RWPE2 (cell line): ENCODE results near the gene SCAF1.

ENCODE experiments used
- ATAC-seq: fragments of 200-7000 bp; cut with Tn5 transposase; 3 replicates; pipeline ENCODE4 v1.9.1; 2021; ENCODE audit warnings: low read depth
- DNase-seq: peaks from one replicate; pipeline ENCODE4 v3.0.0-alpha.2; 2020; ENCODE audit warnings: low spot score
- H3K27ac ChIP-seq: fragments of 450-650 bp; 2 replicates; pipeline ENCODE4 v1.5.1; 2017; ENCODE audit warnings: mild to moderate bottlenecking; ENCODE audit not compliant: poor library complexity, severe bottlenecking
- H3K27me3 ChIP-seq: fragments of 250-450 bp; sonication (Bioruptor Pico); 2 replicates; pipeline ENCODE4 v1.5.1; 2021; ENCODE audit warnings: mild to moderate bottlenecking, moderate library complexity; ENCODE audit not compliant: insufficient read depth, poor library complexity, severe bottlenecking
- H3K36me3 ChIP-seq: fragments of 250-450 bp; sonication (Bioruptor Pico); 2 replicates; pipeline ENCODE4 v1.5.1; 2020; ENCODE audit warnings: low read depth, mild to moderate bottlenecking, moderate library complexity
- H3K4me1 ChIP-seq: fragments of 250-450 bp; sonication (Bioruptor Pico); 2 replicates; pipeline ENCODE4 v1.5.1; 2021; ENCODE audit warnings: mild to moderate bottlenecking, moderate library complexity; ENCODE audit not compliant: insufficient read depth, poor library complexity, severe bottlenecking
- H3K4me3 ChIP-seq: fragments of 250-450 bp; sonication (Bioruptor Pico); 2 replicates; pipeline ENCODE4 v1.5.1; 2021; ENCODE audit warnings: mild to moderate bottlenecking, moderate library complexity; ENCODE audit not compliant: severe bottlenecking
- H3K9me3 ChIP-seq: fragments of 250-450 bp; sonication (Bioruptor Pico); 2 replicates; pipeline ENCODE4 v1.5.1; 2021; ENCODE audit warnings: mild to moderate bottlenecking, moderate library complexity; ENCODE audit not compliant: severe bottlenecking
- TF ChIP-seq, protein P1 (sequence below): fragments of 450-650 bp; IDR thresholded peaks from one replicate; pipeline ENCODE4 v1.5.1; 2017; ENCODE audit warnings: mild to moderate bottlenecking, moderate library complexity; ENCODE audit not compliant: poor library complexity, severe bottlenecking

Gene SCAF1

DNA sequence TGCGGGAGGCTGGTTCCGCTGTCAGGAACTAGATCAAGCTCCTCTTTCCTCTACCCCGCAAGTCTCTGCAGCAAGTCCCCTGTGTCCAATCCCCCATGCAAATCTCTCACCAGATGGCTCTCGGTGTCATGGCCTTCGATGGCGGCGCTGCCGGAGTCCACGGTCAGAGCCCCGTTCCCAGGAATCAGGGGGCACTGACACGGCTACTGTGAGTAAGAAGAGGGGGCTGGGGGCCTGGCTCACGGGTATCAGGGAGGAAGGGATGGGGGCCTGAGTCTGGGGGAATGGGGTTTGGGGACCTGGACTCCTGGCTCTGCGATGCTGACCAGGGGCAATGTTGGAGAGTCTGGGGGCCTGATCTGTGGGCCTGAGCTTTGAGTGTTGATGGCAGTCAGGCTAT is 4.0 kb downstream of the SCAF1 start:
- H3K4me3 ChIP-seq, result no peak overlapping the region
- TF ChIP-seq, protein P1, sequence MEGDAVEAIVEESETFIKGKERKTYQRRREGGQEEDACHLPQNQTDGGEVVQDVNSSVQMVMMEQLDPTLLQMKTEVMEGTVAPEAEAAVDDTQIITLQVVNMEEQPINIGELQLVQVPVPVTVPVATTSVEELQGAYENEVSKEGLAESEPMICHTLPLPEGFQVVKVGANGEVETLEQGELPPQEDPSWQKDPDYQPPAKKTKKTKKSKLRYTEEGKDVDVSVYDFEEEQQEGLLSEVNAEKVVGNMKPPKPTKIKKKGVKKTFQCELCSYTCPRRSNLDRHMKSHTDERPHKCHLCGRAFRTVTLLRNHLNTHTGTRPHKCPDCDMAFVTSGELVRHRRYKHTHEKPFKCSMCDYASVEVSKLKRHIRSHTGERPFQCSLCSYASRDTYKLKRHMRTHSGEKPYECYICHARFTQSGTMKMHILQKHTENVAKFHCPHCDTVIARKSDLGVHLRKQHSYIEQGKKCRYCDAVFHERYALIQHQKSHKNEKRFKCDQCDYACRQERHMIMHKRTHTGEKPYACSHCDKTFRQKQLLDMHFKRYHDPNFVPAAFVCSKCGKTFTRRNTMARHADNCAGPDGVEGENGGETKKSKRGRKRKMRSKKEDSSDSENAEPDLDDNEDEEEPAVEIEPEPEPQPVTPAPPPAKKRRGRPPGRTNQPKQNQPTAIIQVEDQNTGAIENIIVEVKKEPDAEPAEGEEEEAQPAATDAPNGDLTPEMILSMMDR, result no peak
- DNase-seq, result no peak
- H3K36me3 ChIP-seq, result peaks cover 51% of the 10 kb centered on the region
- no peaks in the 10 kb centered on the region for H3K9me3 ChIP-seq
- no peak overlapping the region for H3K27ac ChIP-seq
- no peaks in the 10 kb centered on the region for H3K27me3 ChIP-seq
- H3K4me1 ChIP-seq, result no peaks in the 10 kb centered on the region
- no peak for ATAC-seq

DNA sequence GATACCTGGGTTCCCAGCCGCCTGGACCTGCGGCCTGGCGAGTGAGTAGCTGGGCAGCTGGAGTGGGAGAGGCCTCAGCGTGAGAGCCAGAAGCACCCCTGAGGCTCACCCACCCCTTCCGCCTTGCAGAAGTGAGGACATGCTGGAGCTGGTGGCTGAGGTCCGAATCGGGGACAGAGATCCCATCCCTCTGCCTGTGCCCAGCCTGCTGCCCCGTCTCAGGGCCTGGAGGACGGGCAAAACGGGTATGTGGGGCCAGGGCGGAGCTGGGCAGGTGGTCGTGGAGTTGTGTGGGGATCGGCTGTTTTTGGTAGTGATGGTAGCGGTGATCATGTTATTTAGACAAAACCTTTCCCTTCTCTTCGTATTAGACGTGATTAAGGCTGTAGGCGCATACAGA is 4.6 kb downstream of the SCAF1 start:
- TF ChIP-seq, protein P1, result no peak
- DNase-seq (no peak), ATAC-seq (no peak)
- peaks cover 51% of the 10 kb centered on the region for H3K36me3 ChIP-seq
- no peaks in the 10 kb centered on the region for H3K27me3 ChIP-seq
- no peaks in the 10 kb centered on the region for H3K9me3 ChIP-seq
- no peak overlapping the region for H3K27ac ChIP-seq
- no peaks in the 10 kb centered on the region for H3K4me1 ChIP-seq
- H3K4me3 ChIP-seq, result no peak overlapping the region

GRCh38 chr19:49651029-49651819 is 9.2 kb downstream of the SCAF1 start:
- H3K4me3 ChIP-seq, result no peak overlapping the region
- H3K9me3 ChIP-seq, result no peaks in the 10 kb centered on the region
- no peaks in the 10 kb centered on the region for H3K27me3 ChIP-seq
- peaks cover 72% of the 10 kb centered on the region for H3K36me3 ChIP-seq
- H3K27ac ChIP-seq, result no peak overlapping the region
- no peak for ATAC-seq
- TF ChIP-seq, protein P1, result no peak
- no peaks in the 10 kb centered on the region for H3K4me1 ChIP-seq
- no peak for DNase-seq

DNA sequence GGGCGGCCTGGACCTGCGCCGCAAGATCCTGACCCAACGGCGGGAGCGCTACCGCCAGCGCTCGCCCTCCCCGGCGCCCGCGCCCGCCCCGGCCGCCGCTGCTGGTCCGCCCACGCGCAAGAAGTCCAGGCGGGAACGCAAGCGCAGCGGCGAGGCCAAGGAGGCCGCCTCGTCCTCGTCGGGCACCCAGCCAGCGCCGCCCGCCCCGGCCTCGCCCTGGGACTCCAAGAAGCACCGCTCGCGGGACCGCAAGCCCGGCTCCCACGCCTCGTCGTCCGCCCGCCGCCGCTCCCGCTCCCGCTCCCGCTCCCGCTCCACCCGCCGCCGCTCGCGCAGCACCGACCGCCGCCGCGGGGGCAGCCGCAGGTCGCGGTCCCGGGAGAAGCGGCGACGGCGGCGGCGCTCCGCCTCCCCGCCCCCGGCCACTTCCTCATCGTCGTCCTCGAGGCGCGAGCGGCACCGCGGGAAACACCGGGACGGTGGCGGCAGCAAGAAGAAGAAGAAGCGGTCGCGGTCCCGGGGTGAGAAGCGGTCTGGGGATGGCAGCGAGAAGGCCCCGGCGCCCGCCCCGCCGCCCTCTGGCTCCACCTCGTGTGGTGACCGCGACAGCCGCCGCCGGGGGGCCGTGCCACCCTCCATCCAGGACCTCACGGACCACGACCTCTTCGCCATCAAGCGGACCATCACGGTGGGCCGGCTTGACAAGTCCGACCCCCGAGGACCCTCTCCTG is 10.0 kb downstream of the SCAF1 start:
- peaks cover 71% of the 10 kb centered on the region for H3K36me3 ChIP-seq
- DNase-seq, result peak; percentile 54
- TF ChIP-seq, protein P1, result no peak

More for the DNA sequence above, 10.0 kb downstream of the SCAF1 start:
- no peak overlapping the region for H3K27ac ChIP-seq
- H3K9me3 ChIP-seq, result no peaks in the 10 kb centered on the region
- no peaks in the 10 kb centered on the region for H3K27me3 ChIP-seq
- ATAC-seq, result no peak
- H3K4me3 ChIP-seq, result no peak overlapping the region
- no peaks in the 10 kb centered on the region for H3K4me1 ChIP-seq
